ENCODE data around the gene SDK1.
A peak's percentile ranks its signal among the peaks of the same experiment; 100 is the strongest.
"Not testable (repeated sequence)": the region's sequence is repeated elsewhere in the genome, so short reads cannot be mapped to it uniquely, and the experiment has no call there.

Gene SDK1

GRCh38 chr7:3549601-3550000, 248.5 kb downstream of the SDK1 start:
- DNase-seq, result no peak

- no peak for DNase-seq
Measured at GRCh38 chr7:3551536-3551935, 250.5 kb downstream of the SDK1 start.

DNA sequence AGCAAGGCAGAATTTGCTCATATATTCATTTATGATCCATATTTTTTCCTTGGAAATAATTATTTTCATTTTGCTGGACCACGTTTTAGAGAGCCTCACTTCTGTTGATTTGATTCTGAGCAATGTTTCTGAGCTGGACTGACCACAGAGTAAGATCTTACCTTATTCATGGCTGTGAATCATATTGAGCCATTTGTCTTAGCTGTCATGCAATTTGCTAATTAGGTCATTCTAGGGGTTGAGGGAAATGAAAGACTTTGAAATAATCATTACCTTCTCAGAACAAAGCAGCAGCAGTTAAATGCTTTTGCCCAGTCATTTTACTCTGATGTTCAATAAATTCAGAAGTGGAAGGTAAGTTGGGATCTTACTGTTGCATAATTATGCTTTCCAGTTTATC, 251.4 kb downstream of the SDK1 start:
- DNase-seq, result no peak

DNA sequence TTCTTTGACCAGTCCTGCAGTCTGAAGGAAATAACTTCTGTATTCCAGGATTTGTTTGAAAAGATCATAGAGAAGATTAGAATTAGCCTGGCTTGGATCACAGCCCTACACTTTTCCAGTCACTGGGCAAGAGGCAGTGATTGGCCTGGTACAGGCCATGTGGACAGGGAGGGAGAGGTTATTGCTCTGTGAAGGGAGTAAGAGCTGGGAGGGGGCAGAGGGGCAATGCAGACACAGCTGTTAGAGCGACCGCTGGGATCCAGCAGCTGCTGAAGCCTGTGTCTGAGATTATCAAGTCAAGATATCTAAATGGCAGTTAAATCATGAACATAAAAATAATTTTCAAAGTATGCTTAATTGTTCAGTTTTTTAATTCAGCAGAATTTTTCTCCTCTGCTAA, 257.3 kb downstream of the SDK1 start:
- DNase-seq, result no peak

GRCh38 chr7:3559278-3559677, 258.2 kb downstream of the SDK1 start:
- no peak for DNase-seq

DNA sequence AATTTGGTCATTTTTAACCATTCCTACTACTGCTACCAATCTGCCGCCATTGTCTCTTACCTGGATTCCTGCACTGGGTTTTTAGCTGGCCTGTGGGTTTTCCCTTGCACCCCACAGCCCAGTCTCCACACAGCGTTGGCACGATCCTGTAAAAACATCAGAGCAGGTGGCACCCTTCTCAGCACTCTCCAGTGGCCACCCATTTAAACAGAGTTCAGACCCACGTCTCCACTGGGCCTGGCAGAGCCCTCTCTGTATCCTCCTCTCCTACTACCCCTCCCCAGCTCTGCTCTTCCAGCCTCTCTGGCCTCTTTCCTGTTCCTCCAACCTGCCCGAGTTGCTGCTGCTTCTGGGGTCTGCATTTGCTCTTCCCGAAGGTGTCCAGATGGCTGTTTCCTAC, 259.4 kb downstream of the SDK1 start:
- no peak for DNase-seq

GRCh38 chr7:3561932-3562331, 260.9 kb downstream of the SDK1 start:
- DNase-seq, result no peak

DNA sequence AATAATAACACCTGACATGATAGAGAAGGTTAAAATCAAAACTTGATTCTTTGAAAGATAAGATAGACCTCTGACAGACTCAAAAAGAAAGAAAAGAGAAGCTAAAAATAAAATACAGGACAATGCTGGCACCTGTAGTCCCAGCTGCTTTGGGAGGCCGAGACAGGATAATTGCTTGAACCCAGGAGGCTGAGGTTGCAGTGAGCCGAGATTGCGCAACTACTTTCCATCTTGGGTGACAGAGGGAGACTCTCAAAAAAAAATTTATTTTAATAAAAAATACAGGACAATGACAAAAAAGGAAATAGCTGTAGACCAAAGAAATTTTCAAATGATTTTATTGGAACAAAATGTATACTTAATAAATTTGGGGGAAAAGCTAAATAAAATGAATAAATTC, 263.2 kb downstream of the SDK1 start:
- no peak for DNase-seq

DNA sequence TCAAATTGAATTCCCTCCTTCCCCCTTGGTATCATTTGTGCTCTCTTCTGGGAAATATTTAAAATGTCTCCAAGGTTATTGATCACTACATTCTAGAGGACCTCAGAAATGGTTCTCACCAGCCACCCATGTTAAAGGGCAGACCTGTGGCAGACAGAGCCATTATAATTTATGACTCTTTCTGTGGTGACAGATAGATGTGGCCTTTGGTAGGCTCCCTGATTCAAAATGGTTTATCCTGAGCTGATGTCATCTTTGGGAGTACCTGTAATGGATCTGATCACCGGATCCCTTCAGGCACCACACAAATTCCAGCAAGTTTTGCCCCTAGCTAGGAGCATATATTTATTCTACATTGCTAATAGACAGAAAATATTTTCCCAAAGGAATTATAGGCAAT, 267.5 kb downstream of the SDK1 start:
- no peak for DNase-seq

DNA sequence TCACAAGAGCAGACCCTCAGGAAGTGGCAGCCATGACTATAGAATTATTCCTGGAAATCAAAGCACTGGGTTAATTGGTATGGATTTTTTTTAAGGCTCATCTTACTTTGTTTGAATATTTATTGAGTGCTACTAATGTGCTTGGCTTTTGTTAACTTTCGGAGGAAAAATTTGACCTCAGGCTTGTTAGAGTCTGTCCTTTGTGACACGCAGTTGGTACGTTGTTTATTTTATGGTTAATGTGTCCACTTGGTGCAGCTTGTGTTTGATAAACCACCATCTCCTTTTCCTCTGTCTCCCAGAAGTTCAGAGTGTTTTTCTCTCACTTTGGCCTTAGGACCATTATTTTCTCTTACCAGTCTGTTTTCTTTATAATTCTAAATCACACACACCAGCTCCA, 268.6 kb downstream of the SDK1 start:
- no peak for DNase-seq

- DNase-seq, result no peak
Measured at GRCh38 chr7:3573151-3573550, 272.1 kb downstream of the SDK1 start.

DNA sequence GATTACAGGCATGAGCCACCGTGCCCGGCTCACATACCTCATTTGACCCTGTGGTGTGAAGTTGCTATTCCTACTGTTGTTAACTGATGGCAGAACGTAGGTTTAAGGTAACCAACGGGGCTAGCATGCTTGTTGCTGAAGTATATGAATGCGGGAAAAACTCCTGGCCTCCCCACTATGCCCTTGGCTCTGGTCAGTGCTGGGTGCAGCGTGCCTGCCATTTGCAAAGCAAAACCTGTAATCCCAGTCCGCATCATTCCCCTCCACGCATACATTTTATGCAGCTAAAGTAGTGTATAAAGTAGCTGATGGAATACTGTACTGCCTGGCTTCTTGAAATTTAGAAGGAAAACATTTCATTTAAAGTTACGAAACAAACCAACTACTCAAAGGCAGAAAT, 273.3 kb downstream of the SDK1 start:
- no peak for DNase-seq

DNA sequence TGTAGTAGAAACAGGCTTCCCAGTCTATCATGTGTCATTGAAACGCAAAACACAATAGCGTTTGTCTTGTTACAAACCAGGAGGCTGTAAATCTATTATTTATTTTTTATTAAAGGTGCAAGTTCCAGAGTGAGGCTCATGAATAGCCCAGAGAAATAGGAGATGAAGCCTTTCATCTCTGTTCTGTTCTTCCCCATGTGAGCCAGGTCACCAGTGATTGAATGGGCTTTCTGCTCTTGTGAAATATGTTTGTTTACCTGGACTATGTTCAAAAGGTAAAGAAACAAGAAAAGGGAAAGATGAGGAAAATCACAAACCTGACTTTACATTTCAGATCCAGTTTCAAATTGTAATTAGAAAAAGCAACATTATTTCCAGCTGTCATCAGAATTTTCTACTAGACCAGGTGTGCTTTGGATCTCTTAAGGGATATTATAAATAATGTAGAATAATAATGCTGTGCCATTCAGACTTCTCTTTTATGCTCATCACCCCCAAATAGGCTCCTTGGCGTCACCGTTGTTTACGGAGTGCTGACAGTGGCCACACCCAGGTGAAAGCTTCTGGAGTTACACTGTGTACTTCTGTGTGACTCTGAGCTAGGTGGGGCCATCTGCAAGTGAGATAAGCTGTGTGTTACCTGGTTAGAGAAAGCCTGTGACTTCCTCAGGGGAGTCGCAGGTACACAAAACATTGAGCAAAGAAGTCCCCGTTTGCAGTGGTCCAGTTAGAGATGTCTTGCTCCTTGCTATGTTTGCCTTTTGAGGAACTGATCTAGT, 274.9 kb downstream of the SDK1 start:
- no peak for DNase-seq

DNA sequence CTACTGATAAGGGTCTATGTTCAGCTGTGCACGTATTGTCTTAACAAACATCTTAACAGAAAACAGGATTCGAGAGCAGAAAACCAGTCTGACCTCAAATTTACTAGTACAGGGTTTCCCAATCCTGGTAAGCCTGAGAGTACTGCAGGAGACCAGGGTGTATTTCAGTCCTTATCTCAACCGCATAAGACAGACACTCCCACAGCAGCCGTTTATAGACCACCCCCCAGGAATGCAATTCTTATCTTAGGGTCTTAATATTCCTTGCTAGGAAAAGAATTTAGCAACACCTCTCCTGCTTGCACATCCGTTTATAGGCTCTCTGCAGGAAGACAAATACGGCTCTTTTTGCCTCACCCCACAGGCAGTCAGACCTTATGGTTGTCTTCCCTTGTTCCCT, 277.3 kb downstream of the SDK1 start:
- DNase-seq, result no peak

GRCh38 chr7:3579638-3580219, 278.7 kb downstream of the SDK1 start:
- no peak for DNase-seq

- DNase-seq, result not testable (repeated sequence)
Measured at GRCh38 chr7:3582145-3582544, 281.1 kb downstream of the SDK1 start.

- no peak for DNase-seq
Measured at GRCh38 chr7:3585826-3586225, 284.8 kb downstream of the SDK1 start.

- no peak for DNase-seq
Measured at GRCh38 chr7:3588341-3588740, 287.3 kb downstream of the SDK1 start.

DNA sequence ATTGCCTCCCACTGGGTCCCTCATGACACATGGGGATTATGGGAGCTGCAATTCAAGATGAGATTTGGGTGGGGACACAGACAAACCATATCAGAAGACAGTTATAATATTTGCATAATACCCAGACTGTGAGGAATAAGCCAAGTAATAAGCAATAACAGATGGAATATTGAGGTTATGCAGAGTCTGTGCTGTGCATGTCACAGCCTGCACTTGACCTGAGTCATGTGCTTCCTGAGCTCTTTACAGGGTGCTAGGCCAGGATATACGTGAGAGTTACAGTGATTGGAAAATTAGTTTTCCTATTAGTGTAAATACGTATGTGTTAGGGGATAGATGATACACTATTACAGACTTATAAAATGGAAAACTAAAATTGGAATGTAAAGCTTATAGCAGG, 288.7 kb downstream of the SDK1 start:
- DNase-seq, result no peak

DNA sequence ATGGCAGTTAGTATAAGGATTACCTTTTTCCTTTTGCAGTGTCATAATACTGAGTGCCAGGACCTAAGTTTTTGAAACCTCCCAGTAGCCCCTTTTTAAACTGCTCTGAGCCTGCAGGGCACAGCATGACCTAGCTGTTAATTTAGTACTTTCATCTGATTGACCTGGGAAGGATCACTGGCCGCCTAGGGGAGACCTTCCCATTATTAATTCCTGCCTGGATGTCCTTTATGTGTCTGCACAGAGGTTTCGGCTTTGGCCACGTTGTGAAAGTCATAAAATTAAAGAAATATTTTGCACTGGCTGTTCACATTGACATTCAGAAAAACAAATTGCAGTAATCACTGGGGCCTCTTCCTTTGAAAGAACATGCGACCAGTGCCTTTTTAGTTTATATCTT, 290.2 kb downstream of the SDK1 start:
- DNase-seq, result no peak

- DNase-seq, result no peak
Measured at GRCh38 chr7:3591944-3592343, 290.9 kb downstream of the SDK1 start.

GRCh38 chr7:3592401-3593134, 291.5 kb downstream of the SDK1 start:
- DNase-seq, result no peak

DNA sequence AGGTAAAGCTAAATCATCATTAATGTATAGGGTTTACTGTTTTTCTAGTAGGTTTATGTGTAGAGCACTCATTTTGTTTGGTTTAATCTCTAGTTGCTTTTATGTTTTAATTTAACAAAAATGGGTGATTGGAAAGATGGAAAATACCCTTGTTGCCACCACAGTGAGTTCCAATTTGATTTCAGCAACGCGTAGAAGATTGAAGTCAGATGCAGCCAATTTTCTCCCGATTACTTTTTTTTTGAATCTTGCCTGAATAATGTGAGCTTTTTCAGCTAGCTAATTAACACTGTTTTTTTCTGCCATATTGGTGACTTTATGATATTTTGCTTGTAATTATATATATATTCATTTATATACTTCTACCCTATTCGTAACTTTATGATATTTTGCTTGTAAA, 293.8 kb downstream of the SDK1 start:
- no peak for DNase-seq

DNA sequence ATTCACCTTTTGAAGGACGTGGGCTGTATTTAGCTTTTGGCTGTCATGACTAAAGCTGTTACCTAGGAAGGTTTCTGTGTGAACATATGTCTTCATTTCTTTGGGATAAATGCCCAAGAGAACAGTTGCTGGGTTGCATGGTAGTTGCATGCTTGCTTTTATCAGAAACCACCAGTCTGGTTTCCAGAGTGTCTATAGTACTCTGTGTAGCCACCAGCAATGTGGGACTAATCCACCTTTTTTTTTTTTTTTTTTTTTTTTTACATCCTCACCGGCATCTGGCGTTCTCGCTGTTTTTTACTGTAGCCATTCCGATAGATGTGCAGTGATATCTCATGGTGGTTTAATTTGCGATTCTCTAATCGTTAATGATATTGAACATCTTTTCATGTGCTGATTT, 297.8 kb downstream of the SDK1 start:
- DNase-seq, result peak; percentile 61

All from NCI-H2171 (cell line).